ENCODE measurements around the gene SMG1.
"Not testable (repeated sequence)": the region's sequence is repeated elsewhere in the genome, so short reads cannot be mapped to it uniquely, and the experiment has no call there.

DNA sequence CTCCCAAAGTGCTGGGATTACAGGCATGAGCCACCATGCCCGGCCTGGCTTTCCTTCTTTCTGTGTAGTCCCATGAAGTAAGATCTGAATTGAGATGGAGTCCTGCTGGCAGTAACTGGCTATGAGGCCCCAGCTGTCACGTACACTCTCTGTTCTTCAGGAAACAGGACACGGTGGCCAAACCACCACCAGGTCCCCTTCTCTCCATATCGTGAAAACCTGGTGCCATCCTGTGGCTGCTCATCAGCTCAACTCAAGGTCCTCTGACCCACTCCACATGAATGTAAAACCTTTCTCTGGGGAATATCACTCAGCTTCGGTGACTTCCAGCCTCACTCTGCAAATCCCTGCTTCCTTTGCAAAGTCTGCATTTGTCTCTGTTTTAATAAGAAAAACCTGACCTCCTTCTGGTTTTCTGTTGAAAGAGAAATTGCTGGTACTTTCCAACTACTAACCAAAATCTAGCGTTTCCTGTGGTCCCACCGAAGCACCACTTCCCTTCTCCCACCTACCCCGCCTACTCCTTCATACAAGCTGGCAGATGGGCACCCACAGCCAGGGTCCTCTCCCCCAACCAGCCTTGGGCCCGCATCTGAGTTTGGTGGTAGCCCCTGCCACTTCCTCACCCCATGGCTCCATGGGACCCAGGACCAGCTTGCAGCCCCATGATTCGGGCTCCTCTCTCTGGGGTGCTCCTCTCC, 168.1 kb downstream of the SMG1 start:
- TF ChIP-seq ZNF674 (CRISPR knock-in tag; IDR thresholded peaks at IDR 0.05; ENCODE audit: low read depth); RFX5 (IDR thresholded peaks at IDR 0.05; ENCODE audit: low read depth, low read length); ZMAT3 (CRISPR knock-in tag; conservative IDR thresholded peaks at IDR 0.05); ZNF549 (CRISPR knock-in tag; IDR thresholded peaks at IDR 0.05); ZNF556 (CRISPR knock-in tag; IDR thresholded peaks at IDR 0.05; ENCODE audit: borderline replicate concordance); NR3C1 (CRISPR knock-in tag; IDR thresholded peaks at IDR 0.05); DPF2 (CRISPR knock-in tag; IDR thresholded peaks at IDR 0.05; ENCODE audit: borderline replicate concordance, low read depth); MAFK (conservative IDR thresholded peaks at IDR 0.05 in 1 of 2, IDR thresholded peaks at IDR 0.05 in 1 of 2; ENCODE audit: low read length in 2 of 2); NFE2L2 (IDR thresholded peaks at IDR 0.05; ENCODE audit: low read length); TCF7L2 (IDR thresholded peaks at IDR 0.05; ENCODE audit: low read depth, low read length); KAT8 (CRISPR knock-in tag; IDR thresholded peaks at IDR 0.05): not testable (repeated sequence)
- TF ChIP-seq, protein P1, sequence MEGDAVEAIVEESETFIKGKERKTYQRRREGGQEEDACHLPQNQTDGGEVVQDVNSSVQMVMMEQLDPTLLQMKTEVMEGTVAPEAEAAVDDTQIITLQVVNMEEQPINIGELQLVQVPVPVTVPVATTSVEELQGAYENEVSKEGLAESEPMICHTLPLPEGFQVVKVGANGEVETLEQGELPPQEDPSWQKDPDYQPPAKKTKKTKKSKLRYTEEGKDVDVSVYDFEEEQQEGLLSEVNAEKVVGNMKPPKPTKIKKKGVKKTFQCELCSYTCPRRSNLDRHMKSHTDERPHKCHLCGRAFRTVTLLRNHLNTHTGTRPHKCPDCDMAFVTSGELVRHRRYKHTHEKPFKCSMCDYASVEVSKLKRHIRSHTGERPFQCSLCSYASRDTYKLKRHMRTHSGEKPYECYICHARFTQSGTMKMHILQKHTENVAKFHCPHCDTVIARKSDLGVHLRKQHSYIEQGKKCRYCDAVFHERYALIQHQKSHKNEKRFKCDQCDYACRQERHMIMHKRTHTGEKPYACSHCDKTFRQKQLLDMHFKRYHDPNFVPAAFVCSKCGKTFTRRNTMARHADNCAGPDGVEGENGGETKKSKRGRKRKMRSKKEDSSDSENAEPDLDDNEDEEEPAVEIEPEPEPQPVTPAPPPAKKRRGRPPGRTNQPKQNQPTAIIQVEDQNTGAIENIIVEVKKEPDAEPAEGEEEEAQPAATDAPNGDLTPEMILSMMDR (CRISPR knock-in tag; IDR thresholded peaks at IDR 0.05), result not testable (repeated sequence)
- TF ChIP-seq, protein P2, sequence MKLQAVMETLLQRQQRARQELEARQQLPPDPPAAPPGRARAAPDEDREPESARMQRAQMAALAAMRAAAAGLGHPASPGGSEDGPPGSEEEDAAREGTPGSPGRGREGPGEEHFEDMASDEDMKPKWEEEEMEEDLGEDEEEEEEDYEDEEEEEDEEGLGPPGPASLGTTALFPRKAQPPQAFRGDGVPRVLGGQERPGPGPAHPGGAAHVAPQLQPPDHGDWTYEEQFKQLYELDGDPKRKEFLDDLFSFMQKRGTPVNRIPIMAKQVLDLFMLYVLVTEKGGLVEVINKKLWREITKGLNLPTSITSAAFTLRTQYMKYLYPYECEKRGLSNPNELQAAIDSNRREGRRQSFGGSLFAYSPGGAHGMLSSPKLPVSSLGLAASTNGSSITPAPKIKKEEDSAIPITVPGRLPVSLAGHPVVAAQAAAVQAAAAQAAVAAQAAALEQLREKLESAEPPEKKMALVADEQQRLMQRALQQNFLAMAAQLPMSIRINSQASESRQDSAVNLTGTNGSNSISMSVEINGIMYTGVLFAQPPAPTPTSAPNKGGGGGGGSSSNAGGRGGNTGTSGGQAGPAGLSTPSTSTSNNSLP (IDR thresholded peaks at IDR 0.05; ENCODE audit: low read depth, low read length), result not testable (repeated sequence)
